Astrocyte (in vitro differentiated cells and primary cell): ENCODE results near the gene TSNAXIP1. TPM values are rescaled to one million over a fixed set of nuclear protein-coding genes. Genes with fewer than 3 reads are reported as not detected.

Experiments
- DNase-seq: peaks from one replicate; pipeline ENCODE4 v3.0.0-alpha.2; 2010; ENCODE audit warnings: low read depth
- FAIRE-seq: peaks from 2 replicates; lab custom pipeline; 2011; peaks lifted over from hg19 to GRCh38; lab: Jason Lieb, UNC
- H2AFZ ChIP-seq: 2 replicates; pipeline ENCODE4 v1.6.0; 2012; ENCODE audit warnings: low read depth, low read length, inconsistent platforms
- H3K27ac ChIP-seq: 2 replicates; pipeline ENCODE4 v1.5.1; 2011; ENCODE audit warnings: low read depth, low read length, inconsistent platforms
- H3K27me3 ChIP-seq: 2 replicates; pipeline ENCODE4 v1.6.0; 2011; ENCODE audit warnings: low read length, inconsistent platforms; ENCODE audit not compliant: insufficient read depth
- H3K36me3 ChIP-seq: 2 replicates; pipeline ENCODE4 v1.5.1; 2011; ENCODE audit warnings: low read length, inconsistent platforms; ENCODE audit not compliant: insufficient read depth
- H3K4me1 ChIP-seq: 2 replicates; pipeline ENCODE4 v1.5.1; 2011; ENCODE audit warnings: low read length, inconsistent platforms; ENCODE audit not compliant: insufficient read depth
- H3K4me2 ChIP-seq: 2 replicates; pipeline ENCODE4 v1.6.0; 2012; ENCODE audit warnings: low read length, inconsistent platforms
- H3K4me3 ChIP-seq: 2 replicates; pipeline ENCODE4 v1.5.1; 2011; ENCODE audit warnings: low read depth, mild to moderate bottlenecking, low read length, inconsistent platforms; ENCODE audit not compliant: insufficient read depth
- H3K79me2 ChIP-seq: 2 replicates; pipeline ENCODE4 v1.6.0; 2012; ENCODE audit warnings: mild to moderate bottlenecking, low read length, inconsistent platforms; ENCODE audit not compliant: insufficient read depth
- H3K9ac ChIP-seq: 2 replicates; pipeline ENCODE4 v1.6.0; 2012; ENCODE audit warnings: mild to moderate bottlenecking, low read length, inconsistent platforms
- H3K9me3 ChIP-seq: 2 replicates; pipeline ENCODE4 v1.5.1; 2012; ENCODE audit warnings: low read depth, mild to moderate bottlenecking, low read length, inconsistent platforms; ENCODE audit not compliant: insufficient read depth
- H4K20me1 ChIP-seq: 2 replicates; pipeline ENCODE4 v1.6.0; 2012; ENCODE audit warnings: low read length, inconsistent platforms; ENCODE audit not compliant: insufficient read depth
- H3K27ac Mint-ChIP-seq: one replicate; pipeline ENCODE4 v1.8.0; 2021; ENCODE audit warnings: mild to moderate bottlenecking, mixed read lengths; ENCODE audit not compliant: unreplicated experiment
- H3K27me3 Mint-ChIP-seq: one replicate; pipeline ENCODE4 v1.8.0; 2021; ENCODE audit warnings: low read depth, mixed read lengths; ENCODE audit not compliant: unreplicated experiment
- H3K36me3 Mint-ChIP-seq: one replicate; pipeline ENCODE4 v1.8.0; 2021; ENCODE audit warnings: low read depth, mixed read lengths; ENCODE audit not compliant: unreplicated experiment
- H3K4me1 Mint-ChIP-seq: one replicate; pipeline ENCODE4 v1.8.0; 2021; ENCODE audit warnings: low read depth, mixed read lengths; ENCODE audit not compliant: unreplicated experiment
- H3K4me3 Mint-ChIP-seq: one replicate; pipeline ENCODE4 v1.8.0; 2021; ENCODE audit warnings: mild to moderate bottlenecking, moderate library complexity, mixed read lengths; ENCODE audit not compliant: unreplicated experiment
- H3K9me3 Mint-ChIP-seq: one replicate; pipeline ENCODE4 v1.8.0; 2021; ENCODE audit warnings: mild to moderate bottlenecking, mixed read lengths; ENCODE audit not compliant: unreplicated experiment
- CTCF ChIP-seq: IDR thresholded peaks from 2 replicates; pipeline ENCODE4 v1.5.1; 2011; ENCODE audit warnings: low read depth, mild to moderate bottlenecking, inconsistent platforms, low read length, moderate library complexity; ENCODE audit not compliant: insufficient read depth
- EZH2 ChIP-seq: IDR thresholded peaks from 2 replicates; pipeline ENCODE4 v1.6.1; 2012; ENCODE audit warnings: mild to moderate bottlenecking, low read length, inconsistent platforms; ENCODE audit not compliant: insufficient read depth
- total RNA-seq: library from RNA; stranded (reverse); gene quantifications from 2 replicates; pipeline ENCODE4 v1.2.1, GENCODE V29; 2021

Gene TSNAXIP1
- total RNA-seq, 1 donor from 2014 or later: 1.5 TPM

DNA sequence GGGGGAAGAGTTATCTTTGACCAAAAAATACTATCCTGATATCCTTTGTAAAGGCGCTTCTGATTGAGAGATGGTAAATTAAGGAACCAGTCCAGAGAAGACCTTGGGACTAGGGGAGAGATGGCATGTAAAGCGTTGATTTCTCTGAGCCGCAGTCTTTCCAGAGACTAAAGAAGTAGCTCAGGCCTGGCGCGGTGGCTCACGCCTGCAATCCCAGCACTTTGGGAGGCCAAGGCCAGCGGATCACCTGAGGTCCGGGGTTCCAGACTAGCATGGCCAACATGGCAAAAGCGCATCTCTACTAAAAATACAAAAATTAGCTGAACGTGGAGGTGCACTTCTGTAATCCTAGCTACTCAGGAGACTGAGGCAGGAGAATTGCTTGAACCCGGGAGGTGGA lies 41.4 kb downstream of the TSNAXIP1 start:
- Mint-ChIP-seq H3K36me3 (peaks cover 6% of the 10 kb centered on the region), H3K27ac (peak overlapping the region; percentile 83), H3K4me1 (peaks cover 25% of the 10 kb centered on the region), H3K9me3 (no peaks in the 10 kb centered on the region), H3K27me3 (no peaks in the 10 kb centered on the region), H3K4me3 (peak overlapping the region; percentile 92)
- Histone ChIP-seq H3K4me1 (peaks cover 38% of the 10 kb centered on the region), H3K27ac (peak overlapping the region; percentile 92), H3K36me3 (peaks cover 3% of the 10 kb centered on the region), H3K4me2 (peak overlapping the region; percentile 96), H3K9ac (peak overlapping the region; percentile 99), H3K79me2 (peaks cover 98% of the 10 kb centered on the region), H3K27me3 (no peaks in the 10 kb centered on the region), H3K9me3 (no peaks in the 10 kb centered on the region), H3K4me3 (peak overlapping the region; percentile 90), H4K20me1 (peaks cover 56% of the 10 kb centered on the region), H2AFZ (no peak overlapping the region)
- DNase-seq (no peak), FAIRE-seq (no peak)
- TF ChIP-seq EZH2 (no peak), CTCF (no peak)

- H3K9ac ChIP-seq: no peak overlapping the region
- H3K27me3 Mint-ChIP-seq: no peaks in the 10 kb centered on the region
- no peak overlapping the region for H3K27ac Mint-ChIP-seq
- no peaks in the 10 kb centered on the region for H3K9me3 ChIP-seq
- H3K79me2 ChIP-seq: peaks cover 99% of the 10 kb centered on the region
- peaks cover 84% of the 10 kb centered on the region for H4K20me1 ChIP-seq
- no peak overlapping the region for H3K4me3 Mint-ChIP-seq
- H3K4me3 ChIP-seq: no peak overlapping the region
- H3K27ac ChIP-seq: no peak overlapping the region
- FAIRE-seq (no peak), DNase-seq (no peak)
- no peaks in the 10 kb centered on the region for H3K27me3 ChIP-seq
- peaks cover 2% of the 10 kb centered on the region for H3K36me3 ChIP-seq
- peaks cover 21% of the 10 kb centered on the region for H3K4me1 ChIP-seq
- peaks cover 29% of the 10 kb centered on the region for H3K4me1 Mint-ChIP-seq
- no peaks in the 10 kb centered on the region for H3K9me3 Mint-ChIP-seq
- H2AFZ ChIP-seq: no peak overlapping the region
- no peak overlapping the region for H3K4me2 ChIP-seq
- H3K36me3 Mint-ChIP-seq: peaks cover 13% of the 10 kb centered on the region
- TF ChIP-seq CTCF: no peak
- TF ChIP-seq EZH2: no peak
These were observed 47.0 kb downstream of the TSNAXIP1 start for GRCh38 chr16:67853670-67854069.

DNA sequence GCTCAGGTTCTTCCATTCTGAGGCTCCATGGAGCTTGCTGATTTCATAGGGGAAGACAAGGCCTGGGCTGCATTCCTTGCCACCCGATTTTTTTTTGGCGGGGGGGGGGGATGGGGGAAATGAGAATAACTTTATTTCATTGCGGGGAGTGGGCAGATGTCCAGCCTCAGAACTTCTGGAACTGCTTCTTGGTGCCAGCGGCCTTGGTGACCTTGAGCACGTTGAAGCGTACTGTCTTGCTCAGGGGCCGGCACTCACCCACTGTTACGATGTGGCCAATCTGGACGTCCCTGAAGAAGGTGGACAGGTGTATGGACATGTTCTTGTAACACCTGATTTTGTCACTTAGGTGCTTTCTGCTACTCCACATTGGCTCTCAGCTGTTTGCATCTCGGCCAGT lies 49.1 kb downstream of the TSNAXIP1 start:
- Histone ChIP-seq H3K9me3 (no peaks in the 10 kb centered on the region), H3K4me2 (no peak overlapping the region), H3K9ac (no peak overlapping the region), H3K36me3 (no peaks in the 10 kb centered on the region), H2AFZ (no peak overlapping the region), H3K79me2 (peaks cover 99% of the 10 kb centered on the region), H3K27ac (no peak overlapping the region), H4K20me1 (peaks cover 86% of the 10 kb centered on the region), H3K4me1 (peaks cover 28% of the 10 kb centered on the region), H3K4me3 (no peak overlapping the region), H3K27me3 (no peaks in the 10 kb centered on the region)
- DNase-seq (no peak), FAIRE-seq (no peak)
- peaks cover 11% of the 10 kb centered on the region for H3K36me3 Mint-ChIP-seq
- H3K4me1 Mint-ChIP-seq: peaks cover 27% of the 10 kb centered on the region
- TF ChIP-seq CTCF: no peak
- TF ChIP-seq EZH2: no peak
- H3K27ac Mint-ChIP-seq: no peak overlapping the region
- H3K4me3 Mint-ChIP-seq: no peak overlapping the region
- no peaks in the 10 kb centered on the region for H3K9me3 Mint-ChIP-seq
- no peaks in the 10 kb centered on the region for H3K27me3 Mint-ChIP-seq
